ENCODE data around the gene GFI1.
"Not testable (repeated sequence)": the region's sequence is repeated elsewhere in the genome, so short reads cannot be mapped to it uniquely, and the experiment has no call there.

The GFI1 gene

DNA sequence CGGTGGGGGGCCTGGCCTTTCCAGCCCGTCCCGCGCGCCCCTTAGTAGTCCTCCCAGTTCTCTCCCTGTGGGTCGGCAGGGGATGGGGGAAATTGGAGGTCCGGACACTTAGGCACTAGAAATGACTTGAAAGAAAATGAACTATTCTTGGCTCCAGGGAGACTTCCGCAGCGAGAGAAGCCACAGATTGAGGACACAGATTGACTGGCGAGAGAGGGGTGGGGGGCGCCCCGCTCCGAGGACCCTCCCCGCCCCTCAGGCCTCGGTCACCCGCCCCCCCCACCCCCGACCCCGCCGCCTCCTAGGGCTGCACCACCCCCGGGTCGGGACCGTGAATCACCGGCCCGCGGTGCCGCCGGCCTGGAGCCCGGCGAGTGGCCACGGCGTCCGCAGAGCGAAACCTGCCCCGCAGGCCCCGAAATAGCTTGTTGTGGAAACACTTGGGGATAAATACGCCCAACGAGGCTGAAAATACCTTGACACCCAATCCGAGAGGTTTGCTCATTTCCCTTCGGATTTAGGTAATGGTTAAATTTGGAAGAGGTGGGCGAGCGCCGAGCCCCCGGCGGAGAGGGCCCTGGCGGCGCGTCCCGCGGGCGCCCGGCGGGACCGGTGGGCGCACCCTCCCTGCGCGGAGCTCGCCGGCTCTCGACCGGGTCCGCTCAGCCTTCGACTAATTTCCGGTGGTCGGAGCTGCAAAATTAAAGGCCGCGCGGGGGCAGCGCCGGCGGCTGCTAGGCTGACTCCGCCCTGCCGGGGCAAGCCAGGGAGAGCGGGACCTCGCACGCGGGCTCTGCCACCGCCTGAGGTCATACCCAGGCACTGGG is at the start of gene GFI1:
Gene GFI1 (minus strand): TSS at position 675 of the 827 bp plus-strand sequence. CDS start 3,438 bp downstream, outside the sequence.
- peak within 1 kb of the TSS; percentile 30 for H3K4me3 ChIP-seq (ENCODE audit: low read depth, low read length)

GRCh38 chr1:92532371-92532770 is 45.6 kb upstream of the GFI1 start:
- H3K4me3 ChIP-seq (ENCODE audit: low read depth, low read length) = not testable (repeated sequence)

DNA sequence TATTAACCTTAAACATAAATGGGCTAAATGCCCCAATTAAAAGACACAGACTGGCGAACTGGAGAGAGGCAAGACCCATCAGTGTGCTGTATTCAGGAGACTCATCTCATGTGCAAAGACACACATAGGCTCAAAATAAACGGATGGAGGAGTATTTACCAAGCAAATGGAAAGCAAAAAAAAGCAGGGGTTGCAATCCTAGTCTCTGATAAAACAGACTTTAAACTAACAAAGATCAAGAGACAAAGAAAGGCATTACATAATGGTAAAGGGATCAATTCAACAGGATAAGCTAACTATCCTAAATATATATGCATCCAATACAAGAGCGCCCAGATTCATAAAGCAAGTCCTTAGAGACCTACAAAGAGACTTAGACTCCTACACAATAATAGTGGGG is 45.2 kb upstream of the GFI1 start:
- not testable (repeated sequence) for H3K4me3 ChIP-seq (ENCODE audit: low read depth, low read length)

DNA sequence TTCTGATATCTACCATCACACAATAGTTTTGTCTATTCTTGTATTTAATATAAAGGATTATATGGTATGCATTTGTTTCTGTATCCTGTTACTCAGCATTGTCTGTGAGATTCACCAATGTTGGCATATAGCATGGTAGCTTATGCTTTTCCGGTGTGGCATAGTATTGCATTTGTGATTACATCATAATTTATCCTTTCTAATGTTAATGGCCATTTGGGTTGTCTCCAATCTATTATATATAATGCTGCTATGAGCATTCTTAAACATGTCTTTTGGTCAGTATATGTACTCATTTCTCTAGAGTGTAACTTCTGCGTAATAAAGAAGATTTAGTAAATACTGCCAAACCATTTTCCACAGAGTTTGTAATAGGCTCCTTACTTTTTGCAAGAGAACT is 40.9 kb upstream of the GFI1 start:
- H3K4me3 ChIP-seq (ENCODE audit: low read depth, low read length) = no peak overlapping the region

- not testable (repeated sequence) for H3K4me3 ChIP-seq (ENCODE audit: low read depth, low read length)
Measured at GRCh38 chr1:92524944-92525590, 38.3 kb upstream of the GFI1 start.

GRCh38 chr1:92519043-92519442 is 32.3 kb upstream of the GFI1 start:
- H3K4me3 ChIP-seq (ENCODE audit: low read depth, low read length) = no peak overlapping the region

GRCh38 chr1:92516574-92516973 is 29.8 kb upstream of the GFI1 start:
- no peak overlapping the region for H3K4me3 ChIP-seq (ENCODE audit: low read depth, low read length)

DNA sequence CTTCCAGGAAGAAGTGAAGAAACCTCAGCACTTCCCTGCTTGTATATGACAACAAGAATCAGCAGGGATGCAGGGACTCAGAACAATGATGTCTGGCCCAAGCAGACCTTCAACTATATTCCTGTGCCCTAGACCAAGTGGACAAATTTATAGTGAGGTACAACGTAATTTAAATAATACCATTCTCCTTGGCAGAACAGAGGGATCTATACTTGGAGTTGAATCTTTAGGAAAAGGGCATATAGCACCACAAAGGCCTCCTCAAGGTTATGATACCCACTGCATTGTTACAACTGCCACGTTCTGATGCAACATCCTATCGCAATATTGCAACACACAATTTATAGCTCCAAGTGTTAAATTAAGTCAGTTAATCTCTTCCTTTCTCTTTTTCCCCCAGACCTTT is 29.1 kb upstream of the GFI1 start:
- H3K4me3 ChIP-seq (ENCODE audit: low read depth, low read length) = no peak overlapping the region

DNA sequence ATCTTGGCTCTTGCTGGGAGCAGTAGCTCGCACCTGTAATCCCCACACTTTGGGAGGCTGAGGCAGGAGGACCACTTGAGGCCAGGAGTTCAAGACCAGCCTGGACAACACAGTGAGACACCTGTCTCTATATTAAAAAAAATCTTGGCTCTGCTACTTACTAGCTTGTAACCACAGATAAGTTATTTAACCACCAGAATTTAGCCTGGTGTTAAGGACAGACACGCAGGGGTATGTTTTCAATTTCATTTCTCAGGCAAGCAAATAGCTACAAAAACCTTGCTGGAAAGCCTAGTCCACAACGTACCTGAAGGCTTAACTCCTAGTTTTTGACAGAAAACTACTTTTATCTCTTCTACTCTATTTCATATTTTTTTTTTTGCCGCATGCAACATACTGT is 24.8 kb upstream of the GFI1 start:
- H3K4me3 ChIP-seq (ENCODE audit: low read depth, low read length) = no peak overlapping the region

DNA sequence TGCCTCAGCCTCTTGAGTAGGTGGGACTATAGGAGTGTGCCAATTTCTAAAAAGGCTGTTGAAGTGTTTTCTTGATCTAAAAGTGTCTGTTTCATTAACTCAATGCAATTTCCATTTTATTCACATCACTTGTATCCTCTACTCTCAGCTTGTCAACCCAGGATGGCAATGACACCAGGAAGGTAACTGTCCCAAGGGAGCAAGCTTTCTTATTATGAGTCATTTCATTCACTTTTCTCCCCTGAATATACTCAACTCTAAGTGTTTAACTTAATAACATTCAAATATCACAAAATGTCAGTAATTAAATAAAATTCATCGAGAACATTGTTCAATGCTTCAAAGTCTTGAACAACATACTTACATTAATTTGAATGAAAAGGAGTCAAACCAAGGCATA is 22.9 kb upstream of the GFI1 start:
- H3K4me3 ChIP-seq (ENCODE audit: low read depth, low read length) = no peak overlapping the region

DNA sequence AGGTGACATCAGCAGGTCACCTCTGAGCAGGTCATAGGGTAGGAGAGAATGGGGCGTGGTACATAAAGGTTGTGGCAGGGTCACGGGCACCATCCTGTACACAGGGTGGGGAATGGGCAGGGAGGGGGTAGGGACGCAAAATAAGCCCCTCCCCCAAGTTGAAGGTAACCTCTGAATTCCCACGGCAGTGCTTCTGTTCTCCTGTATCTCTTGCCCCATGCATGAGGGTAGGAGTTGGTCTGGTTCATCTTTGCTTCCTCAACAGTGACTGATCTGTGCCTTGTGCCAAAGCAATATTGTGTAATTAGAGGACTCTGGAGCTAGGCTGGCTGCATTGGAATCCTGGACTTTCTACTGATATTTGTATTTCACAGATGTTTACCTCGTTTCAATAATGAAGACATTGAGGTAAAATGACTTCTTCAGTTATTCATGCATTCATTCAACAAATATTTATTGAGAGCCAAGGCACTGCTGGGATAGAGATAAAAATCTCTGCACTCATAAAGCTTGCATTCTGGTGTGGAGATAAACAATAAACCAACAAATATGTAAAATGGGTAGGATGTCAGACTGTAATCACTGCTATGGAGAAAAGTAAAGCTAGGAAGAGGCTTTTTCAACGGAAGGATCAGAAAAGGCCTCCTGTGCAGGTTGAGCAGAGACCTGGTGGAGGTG is 18.4 kb upstream of the GFI1 start:
- no peak overlapping the region for H3K4me3 ChIP-seq (ENCODE audit: low read depth, low read length)

- no peak overlapping the region for H3K4me3 ChIP-seq (ENCODE audit: low read depth, low read length)
Measured at GRCh38 chr1:92504291-92505014, 17.7 kb upstream of the GFI1 start.

- H3K4me3 ChIP-seq (ENCODE audit: low read depth, low read length) = no peak overlapping the region
Measured at GRCh38 chr1:92503926-92504285, 17.2 kb upstream of the GFI1 start.

- H3K4me3 ChIP-seq (ENCODE audit: low read depth, low read length) = no peak overlapping the region
Measured at GRCh38 chr1:92503043-92503925, 16.6 kb upstream of the GFI1 start.

DNA sequence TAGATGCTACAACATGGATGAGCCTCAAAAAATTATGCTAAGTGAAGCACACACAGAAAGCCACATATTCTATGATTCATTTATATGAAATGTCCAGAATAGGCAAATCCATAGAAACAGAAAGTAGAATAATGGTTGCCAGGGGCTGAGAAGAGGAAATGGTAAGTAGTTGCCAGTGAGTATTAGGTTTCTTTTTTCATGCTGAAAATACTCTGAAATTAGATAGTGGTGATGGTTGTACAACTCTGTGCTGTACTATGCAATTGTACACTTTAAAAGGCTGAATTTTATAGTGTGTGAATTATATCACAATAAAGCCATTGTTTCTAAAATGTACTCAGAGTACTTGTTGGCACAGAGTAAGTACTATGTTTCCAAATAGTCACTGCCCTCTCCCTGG is 15.5 kb upstream of the GFI1 start:
- H3K4me3 ChIP-seq (ENCODE audit: low read depth, low read length) = no peak overlapping the region

- H3K4me3 ChIP-seq (ENCODE audit: low read depth, low read length) = no peak overlapping the region
Measured at GRCh38 chr1:92500552-92500951, 13.8 kb upstream of the GFI1 start.

DNA sequence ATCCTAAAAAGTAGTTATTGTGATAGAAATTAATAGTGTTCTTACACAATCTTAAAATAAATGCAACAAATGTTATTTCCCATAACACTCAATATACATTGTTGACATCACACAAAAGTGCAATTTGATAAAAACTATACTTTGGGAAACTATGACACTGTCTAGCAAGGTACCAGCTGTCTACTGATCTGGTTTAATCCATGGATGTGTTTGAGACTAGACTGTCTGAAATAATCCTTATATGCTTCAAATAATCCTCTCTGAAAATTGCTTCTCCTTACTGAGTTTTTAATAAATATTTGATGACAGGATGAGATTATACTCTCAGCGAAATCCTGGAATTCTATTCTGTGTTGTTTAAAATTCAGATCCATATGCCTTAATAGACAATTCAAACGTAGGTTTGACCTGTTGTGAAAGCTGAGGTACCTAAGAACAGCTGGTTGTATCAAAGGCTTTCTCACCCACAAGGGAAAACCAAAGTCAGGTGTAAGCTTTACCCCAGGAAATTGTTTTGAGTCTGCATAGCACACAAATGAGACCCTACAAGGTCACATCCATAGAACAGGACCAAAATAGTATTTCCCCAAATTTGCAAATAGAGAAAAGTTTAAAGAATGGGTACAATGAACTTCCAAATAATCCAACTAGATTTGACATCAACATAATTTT is 8.8 kb upstream of the GFI1 start:
- no peak overlapping the region for H3K4me3 ChIP-seq (ENCODE audit: low read depth, low read length)

GRCh38 chr1:92494485-92495141 is 7.9 kb upstream of the GFI1 start:
- no peak overlapping the region for H3K4me3 ChIP-seq (ENCODE audit: low read depth, low read length)

- no peak overlapping the region for H3K4me3 ChIP-seq (ENCODE audit: low read depth, low read length)
Measured at GRCh38 chr1:92493139-92493538, 6.4 kb upstream of the GFI1 start.

Measured in iPS-11a (cell line).